Activated CD8-positive, alpha-beta memory T cell treated with anti-CD3 and anti-CD28 coated beads, Interleukin-2, amount 50 U/mL, for 24 hours (primary cell): ENCODE data around the gene ZNF416.
A peak's percentile ranks its signal among the peaks of the same experiment; 100 is the strongest.

Source experiments
- DNase-seq: peaks from one replicate; pipeline ENCODE4 v3.0.0-alpha.2; 2020; ENCODE audit errors: extremely low read depth

The ZNF416 gene

GRCh38 chr19:57578487-57579205 is at the start of gene ZNF416:
Gene ZNF416, minus strand, starts transcription at chr19:57578911. Its CDS starts 207 bp downstream, at chr19:57578704.
- DNase-seq = peak; percentile 94

- no peak for DNase-seq
Observed at GRCh38 chr19:57623091-57623490, 44.4 kb upstream of the ZNF416 start.

GRCh38 chr19:57620673-57621348 is 42.1 kb upstream of the ZNF416 start:
- no peak for DNase-seq

- no peak for DNase-seq
Observed at GRCh38 chr19:57615346-57615745, 36.6 kb upstream of the ZNF416 start.

GRCh38 chr19:57613941-57614743 is 35.4 kb upstream of the ZNF416 start, which contains the start of gene ZNF134:
Gene ZNF134, plus strand, starts transcription at chr19:57614242. Its CDS starts 5,227 bp downstream, at chr19:57619469.
- DNase-seq = peak; percentile 75

- DNase-seq = no peak
Observed at GRCh38 chr19:57611113-57611512, 32.4 kb upstream of the ZNF416 start.

GRCh38 chr19:57606931-57607330 is 28.2 kb upstream of the ZNF416 start:
- no peak for DNase-seq

- peak; percentile 86 for DNase-seq
Observed at GRCh38 chr19:57599761-57600383, 21.2 kb upstream of the ZNF416 start, which contains the start of gene ZNF530. Gene ZNF530, plus strand, starts transcription at chr19:57599885. Its CDS starts 4,461 bp downstream, at chr19:57604346.

GRCh38 chr19:57599377-57599760 is 20.7 kb upstream of the ZNF416 start:
- no peak for DNase-seq

- DNase-seq = no peak
Observed at GRCh38 chr19:57587529-57587928, 8.8 kb upstream of the ZNF416 start.

GRCh38 chr19:57583521-57584416 is 5.1 kb upstream of the ZNF416 start, which contains the start of gene ZIK1:
Gene ZIK1, plus strand, starts transcription at chr19:57584145. Its CDS starts 212 bp downstream, at chr19:57584357.
- peak; percentile 82 for DNase-seq

- no peak for DNase-seq
Observed at GRCh38 chr19:57583104-57583520, 4.4 kb upstream of the ZNF416 start.

- no peak for DNase-seq
Observed at GRCh38 chr19:57576661-57577060, 2.0 kb downstream of the ZNF416 start.

- DNase-seq = no peak
Observed at GRCh38 chr19:57572415-57572947, 6.2 kb downstream of the ZNF416 start.

- DNase-seq = no peak
Observed at GRCh38 chr19:57570707-57571106, 8.0 kb downstream of the ZNF416 start.

GRCh38 chr19:57566396-57567265 is 12.1 kb downstream of the ZNF416 start:
- no peak for DNase-seq

GRCh38 chr19:57563547-57563946 is 15.2 kb downstream of the ZNF416 start:
- DNase-seq = no peak

- no peak for DNase-seq
Observed at GRCh38 chr19:57560049-57560491, 18.6 kb downstream of the ZNF416 start.

GRCh38 chr19:57559404-57560025 is 19.2 kb downstream of the ZNF416 start, which contains the start of gene ZNF550:
Gene ZNF550, minus strand, starts transcription at chr19:57559863. Its CDS starts 181 bp downstream, at chr19:57559682.
- DNase-seq = peak; percentile 74
